Anterior cingulate cortex (tissue), 58 donors: Measurements from ENCODE around the gene CIZ1.

Experiments used
- DNase-seq, 58 donors: peaks; one replicate each; lab custom pipeline; 2025; lab: John Stamatoyannopoulos, UW

The CIZ1 gene

DNA sequence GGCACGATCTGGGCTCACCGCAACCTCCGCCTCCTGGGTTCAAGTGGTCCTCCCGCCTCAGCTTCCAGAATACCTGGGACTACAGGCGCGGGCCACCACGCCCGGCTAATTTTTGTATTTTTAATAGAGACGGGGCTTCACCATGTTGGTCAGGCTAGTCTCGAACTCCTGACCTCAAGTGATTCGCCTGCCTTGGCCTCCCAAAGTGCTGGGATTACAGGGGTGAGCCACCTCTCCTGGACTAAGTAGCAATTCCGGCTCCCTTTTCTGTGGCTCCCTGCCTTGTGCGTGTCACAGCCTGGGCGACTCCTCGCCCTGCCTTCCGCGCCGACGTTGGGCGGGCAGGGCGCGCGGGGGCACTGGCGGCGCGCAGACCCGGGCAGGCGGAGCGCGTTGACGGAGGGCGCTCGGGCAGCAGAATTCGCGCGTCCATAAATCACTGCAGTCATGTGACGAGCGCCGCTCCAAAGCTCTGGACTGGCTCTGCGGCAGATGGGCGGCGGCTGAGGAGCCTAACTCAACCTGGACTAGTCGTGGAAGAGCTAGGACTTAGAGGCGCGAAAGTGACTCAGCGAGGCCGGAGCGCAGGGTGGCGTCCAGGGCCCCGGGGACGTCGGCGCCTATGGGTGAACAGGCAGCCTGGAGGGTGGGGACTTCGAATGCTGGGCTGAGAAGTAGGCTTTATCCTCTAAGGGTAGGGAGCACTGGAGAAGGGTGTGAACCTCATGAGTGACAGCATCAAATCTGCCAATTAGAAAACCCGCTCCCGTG lies 1.4 kb upstream of the CIZ1 start:
- peak in 48 of 58 donors; percentile 23 to 86 (median 59) for DNase-seq

- DNase-seq = peak in 14 of 58 donors; percentile 27 to 70 (median 50)
Observed at GRCh38 chr9:128190516-128191405, 611 bp downstream of the CIZ1 start.

DNA sequence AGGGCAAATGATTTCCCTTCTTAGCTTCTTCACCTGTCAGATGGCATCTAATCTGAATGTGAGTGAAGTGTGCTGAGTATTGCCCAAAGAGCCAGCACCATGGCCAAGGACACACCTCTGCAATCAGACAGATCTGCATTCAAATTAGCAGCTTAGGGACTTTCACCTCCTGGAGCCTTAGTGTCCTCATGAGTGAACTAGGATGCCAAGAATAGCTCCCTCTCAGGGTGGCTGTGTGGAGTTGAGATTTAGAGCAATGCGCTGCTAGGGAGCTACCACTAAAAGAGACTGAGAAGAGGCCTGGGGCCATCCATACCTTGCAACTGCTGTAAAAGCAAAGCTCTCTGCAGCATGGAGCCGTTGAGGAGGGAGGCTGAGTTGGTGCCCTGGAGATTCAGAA lies 1.4 kb downstream of the CIZ1 start:
- no peak for DNase-seq

GRCh38 chr9:128188209-128188608 lies 3.2 kb downstream of the CIZ1 start:
- DNase-seq = no peak

- DNase-seq = no peak
Observed at GRCh38 chr9:128187361-128187760, 4.0 kb downstream of the CIZ1 start.

- no peak for DNase-seq
Observed at GRCh38 chr9:128185979-128186965, 5.1 kb downstream of the CIZ1 start.

DNA sequence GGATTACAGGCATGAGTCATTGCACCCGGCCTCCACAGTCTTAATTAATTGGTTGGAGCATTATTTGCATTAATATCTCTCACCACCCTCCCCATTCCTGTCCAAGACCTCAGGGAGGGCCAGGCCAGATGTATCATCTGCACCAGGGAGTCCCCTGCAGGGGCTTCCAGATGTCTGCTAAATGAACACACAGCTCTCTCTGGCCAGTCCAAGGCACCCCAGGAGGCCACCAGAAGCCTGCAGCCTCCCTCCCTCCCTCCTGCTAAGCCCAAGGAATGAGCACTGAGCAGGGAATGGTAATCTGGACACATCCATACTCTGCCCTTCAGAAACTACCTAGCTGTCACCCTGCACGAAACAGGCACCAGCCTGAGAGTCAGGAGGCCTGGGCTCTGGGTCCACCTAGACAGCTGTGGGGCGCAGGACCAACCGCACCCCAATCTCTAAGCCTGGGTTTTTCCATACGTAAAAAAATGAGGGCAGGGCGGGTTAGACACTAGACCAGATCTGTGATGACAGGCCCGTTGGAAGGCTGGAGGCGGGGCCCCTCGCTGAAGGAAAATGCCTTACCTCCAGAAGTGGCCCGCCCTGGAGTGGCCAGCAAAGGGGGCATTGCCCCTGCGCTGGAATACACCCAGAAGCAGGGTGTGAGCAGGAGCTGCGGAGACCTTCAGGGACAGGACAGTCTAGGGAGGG lies 8.3 kb downstream of the CIZ1 start:
- DNase-seq = no peak

DNA sequence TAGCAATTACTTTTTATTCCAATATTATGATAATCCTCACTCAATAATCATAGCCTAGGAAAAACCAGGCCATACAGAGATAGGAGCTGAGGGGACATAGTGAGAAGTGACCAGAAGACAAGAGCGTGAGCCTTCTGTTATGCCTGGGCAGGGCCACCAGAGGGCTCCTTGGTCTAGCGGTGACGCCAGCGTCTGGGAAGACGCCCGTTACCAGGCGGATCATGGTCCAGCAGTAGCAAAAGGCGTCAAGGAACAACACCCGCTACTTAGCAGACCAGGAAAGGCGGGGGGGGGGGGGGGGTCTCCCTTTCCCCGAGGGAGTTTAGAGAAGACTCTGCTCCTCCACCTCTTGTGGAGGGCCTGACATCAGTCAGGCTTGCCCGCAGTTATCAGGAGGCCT lies 9.9 kb downstream of the CIZ1 start:
- DNase-seq = peak in 26 of 58 donors; percentile 6 to 56 (median 38)

DNA sequence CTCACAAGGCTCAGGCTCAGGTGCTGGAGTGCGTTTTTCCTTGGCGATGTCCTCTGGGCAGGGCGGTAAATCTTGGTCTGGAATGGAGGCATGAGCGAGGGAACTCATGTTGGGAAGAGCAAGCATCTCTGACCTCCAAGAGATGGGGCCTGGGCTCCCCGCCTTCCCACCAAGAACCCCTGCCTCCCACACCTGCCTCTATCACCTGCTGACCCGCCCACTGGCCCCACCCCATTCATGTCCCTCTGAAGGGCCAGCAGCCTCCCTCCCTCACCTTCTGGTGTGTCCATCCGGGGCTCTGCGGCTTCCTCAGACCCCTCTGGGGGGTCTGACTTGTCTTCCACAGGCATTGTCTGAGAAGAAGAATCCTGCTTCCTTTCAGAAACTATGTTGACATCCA lies 10.9 kb downstream of the CIZ1 start:
- DNase-seq = no peak

- no peak for DNase-seq
Observed at GRCh38 chr9:128180001-128180400, 11.4 kb downstream of the CIZ1 start.

DNA sequence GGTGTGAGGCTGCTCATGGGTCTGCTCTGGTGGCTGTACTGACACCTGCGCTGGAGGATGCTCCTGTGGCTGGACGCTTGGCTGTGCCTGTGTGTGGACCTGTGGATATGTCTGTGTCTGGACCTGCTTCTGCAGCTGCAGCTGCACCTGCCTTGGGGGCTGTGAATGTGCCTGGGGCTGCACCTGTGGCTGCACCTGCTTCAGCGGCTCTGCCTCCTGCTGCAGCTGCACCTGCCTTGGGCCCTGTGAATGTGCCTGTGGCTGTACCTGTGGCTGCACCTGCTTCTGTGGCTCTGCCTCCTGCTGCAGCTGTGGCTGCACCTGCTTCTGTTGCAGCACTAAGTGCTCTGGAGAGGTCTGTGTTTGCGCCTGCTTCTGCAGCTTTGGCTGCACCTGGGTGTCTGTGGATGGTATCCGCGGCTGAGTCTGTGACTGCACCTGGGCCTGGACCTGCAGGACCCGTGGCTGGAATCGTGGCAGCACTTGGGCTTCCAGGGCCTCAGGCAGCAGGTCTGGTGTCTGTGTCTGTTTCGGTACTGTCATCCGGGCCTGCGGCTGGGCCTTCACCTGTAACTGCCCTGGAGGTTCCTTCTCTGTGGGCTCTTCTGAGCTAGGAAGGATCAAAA lies 12.5 kb downstream of the CIZ1 start:
- no peak for DNase-seq

GRCh38 chr9:128175726-128176125 lies 15.6 kb downstream of the CIZ1 start:
- no peak for DNase-seq

DNA sequence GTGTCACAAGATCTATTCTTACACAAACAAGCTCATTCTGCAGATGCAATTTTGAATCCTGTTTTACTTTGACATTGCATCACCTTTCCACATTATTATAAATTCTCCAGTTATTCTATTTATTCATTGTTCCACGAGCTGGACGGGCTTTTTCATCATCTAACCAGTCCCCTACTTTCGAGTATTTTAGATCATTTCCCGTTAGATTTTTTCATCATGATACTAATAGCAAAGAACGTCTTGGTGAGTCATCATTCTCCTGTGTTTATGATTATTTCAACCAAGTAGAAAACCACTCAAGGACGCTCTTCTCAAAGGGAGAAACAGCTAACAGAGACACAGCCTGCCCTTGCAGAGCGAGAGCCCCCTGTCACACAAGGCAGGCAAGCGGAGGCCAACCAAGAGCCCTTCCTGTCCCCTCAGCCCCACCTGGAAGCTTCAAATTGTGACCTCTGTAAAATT lies 16.2 kb downstream of the CIZ1 start:
- no peak for DNase-seq

- no peak for DNase-seq
Observed at GRCh38 chr9:128174062-128174461, 17.3 kb downstream of the CIZ1 start.

GRCh38 chr9:128169925-128170324 lies 21.4 kb downstream of the CIZ1 start:
- peak in 13 of 58 donors; percentile 15 to 56 (median 36) for DNase-seq

GRCh38 chr9:128169492-128169891 lies 21.9 kb downstream of the CIZ1 start:
- peak in 8 of 58 donors; percentile 10 to 47 (median 34) for DNase-seq

- no peak for DNase-seq
Observed at GRCh38 chr9:128168731-128169308, 22.6 kb downstream of the CIZ1 start.

DNA sequence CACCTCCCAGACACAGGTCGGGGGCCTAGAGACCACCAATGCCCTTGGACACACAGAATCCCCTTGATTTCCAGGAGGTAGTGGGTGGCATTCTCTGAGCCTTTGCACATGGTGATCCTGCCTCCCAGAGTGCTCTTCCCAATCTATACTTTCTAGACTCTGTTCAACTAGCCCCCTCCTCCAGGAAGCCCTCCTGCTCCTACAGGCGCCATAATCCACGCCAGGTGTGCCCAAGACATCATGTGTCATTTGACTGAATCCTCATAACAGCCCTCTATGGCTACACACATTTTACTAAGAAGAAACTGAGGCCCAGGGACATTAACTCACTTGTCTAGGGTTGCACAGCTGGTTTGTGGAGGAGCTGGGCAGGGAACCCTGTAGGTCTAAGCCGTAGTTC lies 24.2 kb downstream of the CIZ1 start:
- no peak for DNase-seq

DNA sequence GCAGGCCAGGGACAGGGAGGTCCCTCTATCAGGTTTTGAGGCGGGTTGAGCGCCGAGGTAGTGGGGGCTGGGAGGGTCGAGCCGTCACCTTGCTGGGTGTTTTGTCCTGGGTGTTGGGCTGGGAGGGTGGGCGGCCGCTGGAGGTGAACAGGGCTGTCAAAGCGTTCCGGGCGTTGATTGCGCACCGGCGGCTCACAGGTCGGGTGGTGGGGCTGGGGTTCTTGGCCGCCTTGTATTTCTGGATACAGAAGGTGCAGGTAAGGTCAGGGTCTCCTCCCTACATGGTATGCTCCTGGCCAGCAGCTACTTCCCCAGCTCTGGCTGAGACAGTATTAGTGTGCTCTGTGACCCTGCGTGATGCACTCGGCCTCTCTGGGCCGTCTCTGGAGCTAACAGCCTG lies 25.2 kb downstream of the CIZ1 start:
- no peak for DNase-seq
